ENCODE data around the gene ALDH8A1.
"Not testable (repeated sequence)": the region's sequence is repeated elsewhere in the genome, so short reads cannot be mapped to it uniquely, and the experiment has no call there.

The ALDH8A1 gene

DNA sequence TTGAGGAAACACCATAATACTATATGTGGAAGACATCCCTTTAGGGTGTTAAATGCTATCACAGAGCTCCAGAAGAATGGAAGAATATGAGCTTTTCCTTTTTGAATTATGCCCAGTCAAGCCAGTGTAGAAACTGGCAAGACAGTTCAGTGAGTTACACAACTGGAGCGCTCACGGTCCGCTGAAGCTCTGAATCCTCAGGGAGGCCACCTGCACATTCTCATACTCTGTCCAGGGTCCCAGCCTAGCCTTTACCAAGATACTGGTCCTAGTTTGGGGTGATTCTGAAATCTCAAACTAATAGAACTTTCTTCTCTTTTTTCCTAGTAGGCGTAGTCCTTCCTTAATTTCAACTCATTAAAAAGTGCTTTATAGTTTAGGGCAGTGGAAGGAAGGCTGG is 51.3 kb downstream of the ALDH8A1 start:
- TF ChIP-seq, protein P1, sequence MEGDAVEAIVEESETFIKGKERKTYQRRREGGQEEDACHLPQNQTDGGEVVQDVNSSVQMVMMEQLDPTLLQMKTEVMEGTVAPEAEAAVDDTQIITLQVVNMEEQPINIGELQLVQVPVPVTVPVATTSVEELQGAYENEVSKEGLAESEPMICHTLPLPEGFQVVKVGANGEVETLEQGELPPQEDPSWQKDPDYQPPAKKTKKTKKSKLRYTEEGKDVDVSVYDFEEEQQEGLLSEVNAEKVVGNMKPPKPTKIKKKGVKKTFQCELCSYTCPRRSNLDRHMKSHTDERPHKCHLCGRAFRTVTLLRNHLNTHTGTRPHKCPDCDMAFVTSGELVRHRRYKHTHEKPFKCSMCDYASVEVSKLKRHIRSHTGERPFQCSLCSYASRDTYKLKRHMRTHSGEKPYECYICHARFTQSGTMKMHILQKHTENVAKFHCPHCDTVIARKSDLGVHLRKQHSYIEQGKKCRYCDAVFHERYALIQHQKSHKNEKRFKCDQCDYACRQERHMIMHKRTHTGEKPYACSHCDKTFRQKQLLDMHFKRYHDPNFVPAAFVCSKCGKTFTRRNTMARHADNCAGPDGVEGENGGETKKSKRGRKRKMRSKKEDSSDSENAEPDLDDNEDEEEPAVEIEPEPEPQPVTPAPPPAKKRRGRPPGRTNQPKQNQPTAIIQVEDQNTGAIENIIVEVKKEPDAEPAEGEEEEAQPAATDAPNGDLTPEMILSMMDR (conservative IDR thresholded peaks at IDR 0.05; ENCODE audit: low read length): no peak
- no peak for TF ChIP-seq EZH2phosphoT487 (IDR thresholded peaks at IDR 0.05; ENCODE audit: borderline replicate concordance)
- no peak overlapping the region for H3K9ac ChIP-seq (ENCODE audit: low read depth, low read length, poor library complexity, severe bottlenecking)
- no peaks in the 10 kb centered on the region for H3K9me3 ChIP-seq (ENCODE audit: insufficient read depth, low read depth, low read length)
- no peaks in the 10 kb centered on the region for H3K36me3 ChIP-seq (ENCODE audit: insufficient read depth, low read length)
- no peaks in the 10 kb centered on the region for H3K79me2 ChIP-seq (ENCODE audit: insufficient read depth, low read length)
- no peaks in the 10 kb centered on the region for H3K4me1 ChIP-seq (ENCODE audit: insufficient read depth, low read length, poor library complexity, severe bottlenecking)
- H3K4me2 ChIP-seq (ENCODE audit: low read depth, low read length, poor library complexity, severe bottlenecking): no peak overlapping the region
- H4K20me1 ChIP-seq (ENCODE audit: insufficient read depth, low read length, poor library complexity, severe bottlenecking): no peaks in the 10 kb centered on the region
- H3F3A ChIP-seq (ENCODE audit: low read depth): no peaks in the 10 kb centered on the region
- no peak overlapping the region for H3K4me3 ChIP-seq (ENCODE audit: low read length, poor library complexity, severe bottlenecking)
- no peak overlapping the region for H2AFZ ChIP-seq (ENCODE audit: low read length)
- H3K27me3 ChIP-seq (ENCODE audit: insufficient read depth, low read length, poor library complexity, severe bottlenecking): no peaks in the 10 kb centered on the region
- no peaks in the 10 kb centered on the region for H3K9me2 ChIP-seq (replicated peaks; ENCODE audit: low read depth, low read length)

DNA sequence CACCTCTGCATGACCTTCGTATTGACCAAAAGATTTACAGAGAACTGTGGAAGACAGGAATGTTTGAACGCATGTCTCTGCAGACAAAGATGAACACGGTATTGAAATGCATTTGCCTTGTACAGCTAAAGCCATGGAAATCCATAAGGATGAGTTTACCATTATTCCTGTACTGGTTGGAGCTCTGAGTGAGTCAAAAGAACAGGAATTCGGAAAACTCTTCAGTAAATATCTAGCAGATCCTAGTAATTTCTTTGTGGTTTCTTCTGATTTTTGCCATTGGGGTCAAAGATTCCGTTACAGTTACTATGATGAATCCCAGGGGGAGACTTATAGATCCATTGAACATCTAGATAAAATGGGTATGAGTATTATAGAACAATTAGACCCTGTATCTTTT is 51.7 kb downstream of the ALDH8A1 start:
- H4K20me1 ChIP-seq (ENCODE audit: insufficient read depth, low read length, poor library complexity, severe bottlenecking); H3K9me3 ChIP-seq (ENCODE audit: insufficient read depth, low read depth, low read length); H2AFZ ChIP-seq (ENCODE audit: low read length); H3K27me3 ChIP-seq (ENCODE audit: insufficient read depth, low read length, poor library complexity, severe bottlenecking); H3K36me3 ChIP-seq (ENCODE audit: insufficient read depth, low read length); H3K9me2 ChIP-seq (replicated peaks; ENCODE audit: low read depth, low read length); H3K4me2 ChIP-seq (ENCODE audit: low read depth, low read length, poor library complexity, severe bottlenecking); H3K9ac ChIP-seq (ENCODE audit: low read depth, low read length, poor library complexity, severe bottlenecking); H3K4me1 ChIP-seq (ENCODE audit: insufficient read depth, low read length, poor library complexity, severe bottlenecking); H3K4me3 ChIP-seq (ENCODE audit: low read length, poor library complexity, severe bottlenecking); H3F3A ChIP-seq (ENCODE audit: low read depth); H3K79me2 ChIP-seq (ENCODE audit: insufficient read depth, low read length): not testable (repeated sequence)

GRCh38 chr6:134896910-134897309 is 53.0 kb downstream of the ALDH8A1 start:
- no peaks in the 10 kb centered on the region for H3F3A ChIP-seq (ENCODE audit: low read depth)
- H3K9ac ChIP-seq (ENCODE audit: low read depth, low read length, poor library complexity, severe bottlenecking): no peak overlapping the region
- H3K79me2 ChIP-seq (ENCODE audit: insufficient read depth, low read length): no peaks in the 10 kb centered on the region
- no peaks in the 10 kb centered on the region for H3K9me2 ChIP-seq (replicated peaks; ENCODE audit: low read depth, low read length)
- no peak overlapping the region for H3K4me2 ChIP-seq (ENCODE audit: low read depth, low read length, poor library complexity, severe bottlenecking)
- H3K4me3 ChIP-seq (ENCODE audit: low read length, poor library complexity, severe bottlenecking): no peak overlapping the region
- no peak overlapping the region for H2AFZ ChIP-seq (ENCODE audit: low read length)
- H3K27me3 ChIP-seq (ENCODE audit: insufficient read depth, low read length, poor library complexity, severe bottlenecking): no peaks in the 10 kb centered on the region
- H3K9me3 ChIP-seq (ENCODE audit: insufficient read depth, low read depth, low read length): no peaks in the 10 kb centered on the region
- TF ChIP-seq, protein P1 (conservative IDR thresholded peaks at IDR 0.05; ENCODE audit: low read length): no peak
- TF ChIP-seq EZH2phosphoT487 (IDR thresholded peaks at IDR 0.05; ENCODE audit: borderline replicate concordance): no peak
- no peaks in the 10 kb centered on the region for H3K36me3 ChIP-seq (ENCODE audit: insufficient read depth, low read length)
- H3K4me1 ChIP-seq (ENCODE audit: insufficient read depth, low read length, poor library complexity, severe bottlenecking): no peaks in the 10 kb centered on the region
- H4K20me1 ChIP-seq (ENCODE audit: insufficient read depth, low read length, poor library complexity, severe bottlenecking): no peaks in the 10 kb centered on the region

GRCh38 chr6:134894800-134895199 is 55.1 kb downstream of the ALDH8A1 start:
- no peaks in the 10 kb centered on the region for H4K20me1 ChIP-seq (ENCODE audit: insufficient read depth, low read length, poor library complexity, severe bottlenecking)
- no peak overlapping the region for H3K9ac ChIP-seq (ENCODE audit: low read depth, low read length, poor library complexity, severe bottlenecking)
- H3K4me2 ChIP-seq (ENCODE audit: low read depth, low read length, poor library complexity, severe bottlenecking): no peak overlapping the region
- no peaks in the 10 kb centered on the region for H3K9me2 ChIP-seq (replicated peaks; ENCODE audit: low read depth, low read length)
- no peaks in the 10 kb centered on the region for H3F3A ChIP-seq (ENCODE audit: low read depth)
- no peaks in the 10 kb centered on the region for H3K4me1 ChIP-seq (ENCODE audit: insufficient read depth, low read length, poor library complexity, severe bottlenecking)
- no peaks in the 10 kb centered on the region for H3K36me3 ChIP-seq (ENCODE audit: insufficient read depth, low read length)
- no peak overlapping the region for H2AFZ ChIP-seq (ENCODE audit: low read length)
- no peak overlapping the region for H3K4me3 ChIP-seq (ENCODE audit: low read length, poor library complexity, severe bottlenecking)
- no peak for TF ChIP-seq EZH2phosphoT487 (IDR thresholded peaks at IDR 0.05; ENCODE audit: borderline replicate concordance)
- TF ChIP-seq, protein P1 (conservative IDR thresholded peaks at IDR 0.05; ENCODE audit: low read length): no peak
- H3K9me3 ChIP-seq (ENCODE audit: insufficient read depth, low read depth, low read length): no peaks in the 10 kb centered on the region
- H3K27me3 ChIP-seq (ENCODE audit: insufficient read depth, low read length, poor library complexity, severe bottlenecking): no peaks in the 10 kb centered on the region
- no peaks in the 10 kb centered on the region for H3K79me2 ChIP-seq (ENCODE audit: insufficient read depth, low read length)

Measured in Loucy (cell line).